ENCODE measurements around the gene BCAS4. TPM values are rescaled to one million over a fixed set of nuclear protein-coding genes. Genes with fewer than 3 reads are reported as not detected.

Gene BCAS4
- total RNA-seq, 1 donor from 2014 or later = 9.3 TPM

DNA sequence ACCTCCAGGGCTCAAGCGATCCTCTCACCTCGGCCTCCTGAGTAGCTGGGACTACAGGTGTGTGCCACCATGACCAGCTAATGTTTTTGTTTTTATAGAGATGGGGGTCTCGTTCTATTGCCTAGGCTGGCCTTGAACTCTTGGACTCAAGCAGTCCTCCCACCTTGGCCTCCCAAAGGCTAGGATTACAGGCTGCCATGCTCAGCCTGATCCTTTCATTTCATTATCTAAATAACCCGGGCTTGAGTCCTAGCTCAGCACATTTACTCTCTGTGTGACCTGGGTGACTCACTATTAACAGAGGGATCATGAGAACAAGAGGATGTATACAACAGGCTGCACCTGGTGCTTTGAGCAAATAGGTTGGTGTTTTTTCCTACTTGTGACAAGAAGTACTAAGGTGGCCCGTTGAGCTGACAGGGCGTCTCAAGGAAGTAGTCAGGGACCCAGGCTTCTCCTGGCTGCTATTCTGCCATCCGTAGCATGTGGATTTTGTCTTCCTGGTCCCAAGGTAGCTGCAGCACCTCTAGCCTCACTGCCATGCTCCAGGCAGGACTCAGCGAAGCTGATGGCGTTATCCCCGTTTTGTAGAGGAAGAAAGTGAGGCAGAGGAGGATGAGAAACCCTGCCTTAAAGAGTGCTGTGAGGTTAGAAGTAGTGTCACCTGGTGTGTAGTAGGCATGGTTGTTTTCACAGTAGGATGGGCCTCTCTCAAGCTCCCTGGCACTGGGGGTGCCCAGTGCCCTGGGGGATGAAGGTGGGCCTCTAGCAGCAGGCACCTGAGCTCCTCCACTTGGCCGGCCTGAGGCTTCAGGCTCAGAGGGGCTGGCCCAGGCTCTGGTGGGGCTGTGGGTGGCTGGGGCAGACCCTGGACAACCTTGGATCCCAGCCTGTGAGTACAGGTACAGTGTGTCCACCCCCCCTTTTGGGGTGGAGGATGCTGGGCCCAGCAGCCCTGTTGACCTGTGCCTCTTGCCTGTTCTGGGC lies 73.9 kb downstream of the BCAS4 start:
- peak overlapping the region; percentile 72 for H3K27ac Mint-ChIP-seq

DNA sequence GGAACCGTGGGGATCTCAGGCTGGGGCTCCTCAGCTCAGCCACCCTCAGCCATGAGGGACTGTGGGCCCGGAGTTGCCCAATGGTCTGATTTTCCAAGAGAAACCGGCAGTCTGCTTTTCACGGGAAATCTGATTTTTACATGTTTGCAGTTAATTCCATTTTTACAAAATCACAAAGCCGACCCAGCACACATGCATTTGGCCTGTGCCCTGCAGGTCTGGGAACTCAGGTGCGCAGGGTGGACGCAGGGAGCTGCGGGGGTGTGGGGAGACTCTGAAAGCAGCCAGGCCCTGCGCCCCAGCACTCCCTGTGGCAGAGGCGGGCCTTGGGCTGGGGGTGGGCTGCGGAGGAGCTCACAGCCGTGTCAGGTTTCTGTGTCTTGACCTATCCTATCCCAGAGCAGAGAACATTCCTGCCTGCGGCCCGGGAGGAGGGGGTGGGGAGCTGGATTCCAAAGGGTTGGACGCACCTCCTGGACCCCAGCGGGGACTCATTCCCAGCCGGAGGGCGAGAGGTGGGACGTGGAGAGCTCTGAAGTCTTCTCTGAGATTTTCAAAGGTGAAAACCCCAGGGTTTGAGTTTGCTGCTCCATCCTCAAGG lies 75.8 kb downstream of the BCAS4 start:
- Mint-ChIP-seq H3K27me3 (no peaks in the 10 kb centered on the region), H3K27ac (peak overlapping the region; percentile 53), H3K4me1 (ENCODE audit: unreplicated experiment) (peaks cover 25% of the 10 kb centered on the region), H3K4me3 (peak overlapping the region; percentile 72), H3K36me3 (peaks cover 5% of the 10 kb centered on the region), H3K9me3 (no peaks in the 10 kb centered on the region)
- TF ChIP-seq, protein P1, sequence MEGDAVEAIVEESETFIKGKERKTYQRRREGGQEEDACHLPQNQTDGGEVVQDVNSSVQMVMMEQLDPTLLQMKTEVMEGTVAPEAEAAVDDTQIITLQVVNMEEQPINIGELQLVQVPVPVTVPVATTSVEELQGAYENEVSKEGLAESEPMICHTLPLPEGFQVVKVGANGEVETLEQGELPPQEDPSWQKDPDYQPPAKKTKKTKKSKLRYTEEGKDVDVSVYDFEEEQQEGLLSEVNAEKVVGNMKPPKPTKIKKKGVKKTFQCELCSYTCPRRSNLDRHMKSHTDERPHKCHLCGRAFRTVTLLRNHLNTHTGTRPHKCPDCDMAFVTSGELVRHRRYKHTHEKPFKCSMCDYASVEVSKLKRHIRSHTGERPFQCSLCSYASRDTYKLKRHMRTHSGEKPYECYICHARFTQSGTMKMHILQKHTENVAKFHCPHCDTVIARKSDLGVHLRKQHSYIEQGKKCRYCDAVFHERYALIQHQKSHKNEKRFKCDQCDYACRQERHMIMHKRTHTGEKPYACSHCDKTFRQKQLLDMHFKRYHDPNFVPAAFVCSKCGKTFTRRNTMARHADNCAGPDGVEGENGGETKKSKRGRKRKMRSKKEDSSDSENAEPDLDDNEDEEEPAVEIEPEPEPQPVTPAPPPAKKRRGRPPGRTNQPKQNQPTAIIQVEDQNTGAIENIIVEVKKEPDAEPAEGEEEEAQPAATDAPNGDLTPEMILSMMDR (conservative IDR thresholded peaks at IDR 0.05) = no peak
- peak; percentile 80 for DNase-seq (ENCODE audit: extremely low spot score, unreplicated experiment)

More for the DNA sequence above, 73.9 kb downstream of the BCAS4 start:
- TF ChIP-seq, protein P1 (conservative IDR thresholded peaks at IDR 0.05) = no peak
- peaks cover 25% of the 10 kb centered on the region for H3K4me1 Mint-ChIP-seq (ENCODE audit: unreplicated experiment)
- H3K36me3 Mint-ChIP-seq = peaks cover 5% of the 10 kb centered on the region
- H3K9me3 Mint-ChIP-seq = no peaks in the 10 kb centered on the region
- no peak overlapping the region for H3K4me3 Mint-ChIP-seq
- no peaks in the 10 kb centered on the region for H3K27me3 Mint-ChIP-seq
- no peak for DNase-seq (ENCODE audit: extremely low spot score, unreplicated experiment)

DNA sequence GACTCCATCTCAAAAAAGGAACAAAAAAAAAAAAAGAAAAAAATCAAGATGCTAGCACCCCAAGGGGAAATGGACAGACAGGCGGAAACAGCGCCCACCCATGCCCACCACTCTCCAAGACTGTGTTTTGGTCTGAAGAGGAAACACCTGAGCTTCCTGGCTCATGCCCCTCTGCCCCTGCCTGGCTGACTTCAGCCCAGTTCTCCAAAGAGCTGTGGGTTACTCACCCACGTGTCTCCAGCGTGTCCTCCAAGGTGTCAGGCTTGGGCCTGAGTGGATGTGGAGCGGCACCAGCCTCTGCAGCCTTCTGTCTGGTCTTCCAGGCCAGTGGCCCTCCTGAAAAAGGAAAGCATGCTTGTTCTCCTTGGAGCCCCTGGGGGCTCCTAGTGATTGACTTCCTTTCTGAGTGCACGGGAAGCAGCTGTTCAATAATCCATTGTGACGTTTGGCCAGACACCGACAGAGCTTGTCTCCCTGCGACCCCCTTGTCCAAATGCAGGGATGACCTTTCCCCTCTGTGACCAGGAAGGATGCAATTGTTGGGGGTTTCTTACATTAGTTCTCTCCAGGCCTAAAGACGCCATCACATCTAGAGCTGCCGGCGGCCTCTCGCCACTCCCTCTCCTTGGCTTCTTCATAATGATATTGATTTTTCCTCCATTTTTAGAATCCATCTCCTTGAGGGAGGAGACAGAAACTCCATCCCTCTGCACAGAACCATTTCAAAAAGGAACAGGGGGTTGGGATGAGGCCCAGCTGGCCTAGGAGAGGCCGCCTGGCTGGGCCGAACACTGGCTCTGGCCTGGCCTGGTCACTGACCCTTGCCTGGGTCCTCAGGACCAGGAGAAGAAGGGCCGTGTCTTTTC lies 77.9 kb downstream of the BCAS4 start:
- Mint-ChIP-seq H3K27me3 (no peaks in the 10 kb centered on the region), H3K27ac (no peak overlapping the region), H3K36me3 (peaks cover 8% of the 10 kb centered on the region), H3K4me1 (ENCODE audit: unreplicated experiment) (peaks cover 25% of the 10 kb centered on the region), H3K9me3 (no peaks in the 10 kb centered on the region), H3K4me3 (no peak overlapping the region)
- no peak for DNase-seq (ENCODE audit: extremely low spot score, unreplicated experiment)
- TF ChIP-seq, protein P1 (conservative IDR thresholded peaks at IDR 0.05) = no peak

DNA sequence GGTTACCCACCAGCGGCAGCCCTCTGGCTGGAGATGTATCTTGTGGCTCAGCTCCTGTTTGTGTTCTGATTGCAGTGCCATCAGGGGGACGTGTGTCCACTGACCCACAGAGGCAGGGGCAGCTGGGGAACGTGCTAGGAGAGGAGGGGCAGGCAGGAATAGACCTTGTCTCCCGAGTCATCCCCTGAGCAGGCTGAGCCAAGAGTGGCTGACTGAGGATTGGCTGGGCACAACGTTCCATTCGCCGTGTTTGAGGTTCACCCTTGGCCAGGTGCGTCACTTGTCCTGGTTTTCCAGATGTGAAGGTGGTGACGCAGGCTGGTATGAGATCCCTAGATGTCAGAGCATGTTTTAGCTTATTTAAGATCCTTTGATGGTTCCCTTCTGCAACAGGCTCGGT lies 78.7 kb downstream of the BCAS4 start:
- TF ChIP-seq, protein P1 (conservative IDR thresholded peaks at IDR 0.05) = no peak
- no peaks in the 10 kb centered on the region for H3K9me3 Mint-ChIP-seq
- no peak for DNase-seq (ENCODE audit: extremely low spot score, unreplicated experiment)
- no peak overlapping the region for H3K27ac Mint-ChIP-seq
- H3K27me3 Mint-ChIP-seq = no peaks in the 10 kb centered on the region
- H3K4me1 Mint-ChIP-seq (ENCODE audit: unreplicated experiment) = peaks cover 25% of the 10 kb centered on the region
- H3K36me3 Mint-ChIP-seq = peaks cover 8% of the 10 kb centered on the region
- no peak overlapping the region for H3K4me3 Mint-ChIP-seq

DNA sequence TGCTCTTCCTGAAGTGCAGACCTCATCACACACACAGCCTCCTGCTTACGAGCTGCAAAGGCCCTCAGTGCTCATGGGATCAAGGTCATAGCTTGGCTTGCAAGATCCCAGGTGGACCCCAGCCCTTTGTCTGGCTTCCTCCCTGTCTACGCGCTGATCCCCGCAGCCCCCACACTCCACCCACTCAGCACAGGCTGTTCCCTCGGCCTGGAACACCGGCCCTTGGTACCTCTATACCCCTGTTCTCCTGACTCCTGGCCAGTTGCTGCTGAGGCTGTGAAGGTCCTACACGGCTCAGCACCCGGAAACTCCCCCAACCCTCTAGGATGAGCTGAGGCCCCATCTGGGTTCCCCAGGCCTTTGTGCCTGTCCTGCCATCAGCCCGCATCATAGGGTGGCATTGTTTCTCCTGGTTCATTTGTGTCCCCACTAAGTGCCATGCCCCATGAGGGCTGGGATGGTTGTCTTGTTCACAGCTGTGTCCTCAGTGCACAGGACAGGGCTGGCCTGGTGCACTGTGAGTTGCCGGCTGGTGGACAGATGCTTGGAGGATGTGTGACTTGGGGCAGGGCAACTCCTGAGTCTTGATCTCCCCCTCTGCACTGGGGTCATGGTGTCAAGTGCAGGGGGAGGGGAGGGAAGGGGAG lies 79.4 kb downstream of the BCAS4 start:
- no peak for DNase-seq (ENCODE audit: extremely low spot score, unreplicated experiment)
- no peak overlapping the region for H3K27ac Mint-ChIP-seq
- H3K9me3 Mint-ChIP-seq = no peaks in the 10 kb centered on the region
- TF ChIP-seq, protein P1 (conservative IDR thresholded peaks at IDR 0.05) = no peak
- H3K4me1 Mint-ChIP-seq (ENCODE audit: unreplicated experiment) = peaks cover 25% of the 10 kb centered on the region
- H3K36me3 Mint-ChIP-seq = peaks cover 8% of the 10 kb centered on the region
- no peak overlapping the region for H3K4me3 Mint-ChIP-seq
- no peaks in the 10 kb centered on the region for H3K27me3 Mint-ChIP-seq

All from type B pancreatic cell (in vitro differentiated cells).